HepG2 (cell line): ENCODE data around the gene CD19. TPM values are rescaled to one million over a fixed set of nuclear protein-coding genes. Genes with fewer than 3 reads are reported as not detected.

Experiments
- CBX1 ChIP-seq: IDR thresholded peaks from one replicate; pipeline ENCODE4 v1.6.1; 2016; ENCODE audit warnings: antibody characterized with exemption, low read depth
- CEBPB ChIP-seq: IDR thresholded peaks from 2 replicates; pipeline ENCODE4 v1.6.1; 2011; ENCODE audit warnings: low read depth, low read length, improper control_type of control experiment, borderline replicate concordance
- CEBPG ChIP-seq: IDR thresholded peaks from 2 replicates; pipeline ENCODE4 v1.6.1; 2016
- CERS6 ChIP-seq: sonication (generic); formaldehyde crosslinking; IDR thresholded peaks from 2 replicates; pipeline ENCODE4 v1.5.0; 2020; ENCODE audit warnings: missing genetic modification reagents
- DMAP1 ChIP-seq: IDR thresholded peaks from 2 replicates; pipeline ENCODE4 v1.6.1; 2016
- DPF2 ChIP-seq: sonication (generic); formaldehyde crosslinking; IDR thresholded peaks from 2 replicates; pipeline ENCODE4 v1.4.0; 2020; ENCODE audit warnings: mild to moderate bottlenecking, low read depth, missing genetic modification reagents, borderline replicate concordance
- FOXP4 ChIP-seq: sonication (generic); formaldehyde crosslinking; IDR thresholded peaks from 2 replicates; pipeline ENCODE4 v1.4.0; 2020; ENCODE audit warnings: missing genetic modification reagents
- GFI1 ChIP-seq: sonication (generic); formaldehyde crosslinking; IDR thresholded peaks from 2 replicates; pipeline ENCODE4 v1.5.0; 2020; ENCODE audit warnings: missing genetic modification reagents, mild to moderate bottlenecking, borderline replicate concordance
- HBP1 ChIP-seq: IDR thresholded peaks from 2 replicates; pipeline ENCODE4 v1.6.1; 2016; ENCODE audit warnings: low read depth, control low read depth
- HMG20A ChIP-seq: IDR thresholded peaks from 2 replicates; pipeline ENCODE4 v1.6.1; 2016; ENCODE audit warnings: borderline replicate concordance
- JARID2 ChIP-seq: sonication (generic); formaldehyde crosslinking; IDR thresholded peaks from 2 replicates; pipeline ENCODE4 v1.8.1; 2023; ENCODE audit warnings: missing genetic modification reagents, inconsistent platforms; ENCODE audit not compliant: insufficient replicate concordance
- MTF2 ChIP-seq: sonication (generic); formaldehyde crosslinking; IDR thresholded peaks from 2 replicates; pipeline ENCODE4 v1.5.0; 2020; ENCODE audit warnings: missing genetic modification reagents, borderline replicate concordance
- PHF20 ChIP-seq: sonication (generic); formaldehyde crosslinking; IDR thresholded peaks from 2 replicates; pipeline ENCODE4 v1.5.0; 2020; ENCODE audit warnings: mild to moderate bottlenecking, missing genetic modification reagents
- RARA ChIP-seq: IDR thresholded peaks from 2 replicates; pipeline ENCODE4 v1.6.1; 2016; ENCODE audit warnings: missing genetic modification reagents, missing compliant biosample characterization
- SMAD3 ChIP-seq: sonication (generic); formaldehyde crosslinking; IDR thresholded peaks from 2 replicates; pipeline ENCODE4 v1.4.0; 2020; ENCODE audit warnings: missing genetic modification reagents
- SUZ12 ChIP-seq: fragments of 150-350 bp; IDR thresholded peaks from 2 replicates; pipeline ENCODE4 v1.6.1; 2014; ENCODE audit warnings: low read depth, low read length
- TBP ChIP-seq: sonication (generic); formaldehyde crosslinking; IDR thresholded peaks from 2 replicates; pipeline ENCODE4 v1.5.0; 2020; ENCODE audit warnings: missing genetic modification reagents
- ZBTB4 ChIP-seq: sonication (generic); formaldehyde crosslinking; IDR thresholded peaks from 2 replicates; pipeline ENCODE4 v1.4.0; 2020; ENCODE audit warnings: missing genetic modification reagents, mild to moderate bottlenecking, borderline replicate concordance
- ZBTB7B ChIP-seq: sonication (generic); formaldehyde crosslinking; IDR thresholded peaks from 2 replicates; pipeline ENCODE4 v1.4.0; 2020; ENCODE audit warnings: missing genetic modification reagents
- ZFP36 ChIP-seq: fragments of 150-350 bp; IDR thresholded peaks from 2 replicates; pipeline ENCODE4 v1.6.1; 2018; ENCODE audit warnings: borderline replicate concordance, low read length, low read depth; ENCODE audit not compliant: partially characterized antibody
- ZNF3 ChIP-seq: IDR thresholded peaks from 2 replicates; pipeline ENCODE4 v1.7.0; 2017; ENCODE audit warnings: inconsistent platforms
- ZNF468 ChIP-seq: sonication (generic); formaldehyde crosslinking; IDR thresholded peaks from 2 replicates; pipeline ENCODE4 v1.8.0; 2022; ENCODE audit warnings: mild to moderate bottlenecking, moderate library complexity, missing genetic modification reagents
- ZNF543 ChIP-seq: sonication (generic); formaldehyde crosslinking; IDR thresholded peaks from 2 replicates; pipeline ENCODE4 v1.4.0; 2020; ENCODE audit warnings: mild to moderate bottlenecking, missing genetic modification reagents
- ZNF547 ChIP-seq: sonication (generic); formaldehyde crosslinking; IDR thresholded peaks from 2 replicates; pipeline ENCODE4 v1.5.1; 2020; ENCODE audit warnings: mild to moderate bottlenecking, missing genetic modification reagents
- ZNF563 ChIP-seq: sonication (generic); formaldehyde crosslinking; IDR thresholded peaks from 2 replicates; pipeline ENCODE4 v1.8.0; 2022; ENCODE audit warnings: mild to moderate bottlenecking, moderate library complexity, missing genetic modification reagents
- ZNF724P ChIP-seq: sonication (generic); formaldehyde crosslinking; IDR thresholded peaks from 2 replicates; pipeline ENCODE4 v1.8.0; 2022; ENCODE audit warnings: missing genetic modification reagents, borderline replicate concordance
- ZZZ3 ChIP-seq: sonication (generic); formaldehyde crosslinking; IDR thresholded peaks from 2 replicates; pipeline ENCODE4 v1.4.0; 2020; ENCODE audit warnings: missing genetic modification reagents, mild to moderate bottlenecking, borderline replicate concordance
- polyA plus RNA-seq, 8 experiments: library from polyadenylated mRNA; depleted of rRNA in 3 of 8; stranded (reverse) in 7 of 8; unstranded in 1 of 8; fragments of >200 nt; fragmentation: Illumina TruSeq in 4 of 8; extraction: Trizol in 4 of 8; gene quantifications; 2 replicates each; pipeline versions ENCODE4 v1.2.1 to v1.2.3, GENCODE V29; 2011 to 2016; ENCODE audit warnings: low read depth in 4 of 8, missing spikeins in 1 of 8, mixed read lengths in 1 of 8; ENCODE audit not compliant: insufficient read depth in 1 of 8
- total RNA-seq, 5 experiments: library from RNA; depleted of rRNA; stranded (reverse); fragments of >200 nt; fragmentation: Illumina TruSeq; extraction: Trizol; gene quantifications; 2 replicates each; pipeline ENCODE4 v1.2.3, GENCODE V29; 2016; ENCODE audit warnings: low read depth in 1 of 5

The CD19 gene
- total and polyA plus RNA-seq, 2 of the 13 experiments (the other 11 are each of a cell fraction or from before 2014, with no cell fraction given) = 0.55 to 1.1 TPM

- TF ChIP-seq RARA (peak; percentile 62; the same call in 1 of the 2 replicates), ZNF3 (CRISPR knock-in tag) (peak; percentile 62; the same call in 1 of the 2 replicates), PHF20 (CRISPR knock-in tag) (no peak), ZBTB4 (no peak), DMAP1 (CRISPR knock-in tag) (no peak), ZFP36 (no peak), DPF2 (CRISPR knock-in tag) (no peak), GFI1 (CRISPR knock-in tag) (peak; percentile 63; the same call in 1 of the 2 replicates), HBP1 (CRISPR knock-in tag) (no peak), FOXP4 (peak; percentile 45; the same call in 1 of the 2 replicates), MTF2 (CRISPR knock-in tag) (no peak), ZNF468 (CRISPR knock-in tag) (no peak), SUZ12 (no peak), JARID2 (CRISPR knock-in tag) (no peak), ZNF547 (CRISPR knock-in tag) (no peak), CEBPB (peak; percentile 77; the same call in 1 of the 2 replicates), ZNF563 (CRISPR knock-in tag) (no peak), ZBTB7B (CRISPR knock-in tag) (no peak), CERS6 (CRISPR knock-in tag) (no peak), SMAD3 (no peak), CEBPG (peak; percentile 65), HMG20A (CRISPR knock-in tag) (no peak), TBP (no peak), CBX1 (no peak), ZNF724P (CRISPR knock-in tag) (no peak), ZZZ3 (CRISPR knock-in tag) (no peak), ZNF543 (CRISPR knock-in tag) (no peak)
Observed at GRCh38 chr16:28895609-28896008, 36.2 kb upstream of the CD19 start (continued).
